ENCODE data around the gene SIRT5. TPM values are rescaled to one million over a fixed set of nuclear protein-coding genes. Genes with fewer than 3 reads are reported as not detected.

SIRT5 gene
- polyA plus RNA-seq, 1 donor (not counting 4 experiments of a cell fraction or from before 2014, with no cell fraction given), result 9.1 TPM

DNA sequence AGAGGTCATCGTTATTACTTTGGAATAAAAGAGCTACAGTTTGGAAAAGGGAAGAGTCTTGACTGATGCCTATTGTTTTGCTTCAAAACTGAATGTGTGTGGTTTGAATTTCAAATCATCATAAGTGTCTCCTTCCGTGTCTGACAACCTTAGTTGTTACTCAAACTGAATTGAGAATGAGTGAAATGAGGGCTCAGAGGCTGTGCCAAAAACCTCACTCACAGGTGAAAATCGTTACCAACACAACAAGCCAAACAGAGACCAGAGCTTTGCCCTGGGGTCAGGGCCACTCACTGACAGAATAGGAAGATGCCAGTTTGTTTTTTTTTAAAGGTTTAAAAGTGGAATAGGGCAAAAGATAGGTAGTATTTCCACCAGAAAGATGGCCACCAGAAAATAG is 15.2 kb upstream of the SIRT5 start:
- no peak overlapping the region for H3K9ac ChIP-seq (ENCODE audit: control insufficient read depth, extremely low read depth, insufficient read depth, low read length)
- no peak overlapping the region for H3K27ac ChIP-seq (ENCODE audit: control insufficient read depth, insufficient read depth, low read length)
- no peaks in the 10 kb centered on the region for H3K79me2 ChIP-seq (ENCODE audit: control insufficient read depth, insufficient read depth, low read length)
- H3K4me1 ChIP-seq (ENCODE audit: control insufficient read depth, extremely low read depth, insufficient read depth, low read length), result peaks cover 20% of the 10 kb centered on the region
- no peaks in the 10 kb centered on the region for H3K9me1 ChIP-seq (ENCODE audit: control insufficient read depth, extremely low read depth, insufficient read depth, low read length)
- H2AFZ ChIP-seq (ENCODE audit: control insufficient read depth, low read length), result peak overlapping the region; percentile 27
- H3K9me3 ChIP-seq (ENCODE audit: control insufficient read depth, low read depth, low read length), result no peaks in the 10 kb centered on the region
- DNase-seq (ENCODE audit: low read depth, low spot score) (no peak), FAIRE-seq (peak; percentile 70)
- no peak for TF ChIP-seq EZH2 (IDR thresholded peaks at IDR 0.05; ENCODE audit: low read length)
- TF ChIP-seq, protein P1, sequence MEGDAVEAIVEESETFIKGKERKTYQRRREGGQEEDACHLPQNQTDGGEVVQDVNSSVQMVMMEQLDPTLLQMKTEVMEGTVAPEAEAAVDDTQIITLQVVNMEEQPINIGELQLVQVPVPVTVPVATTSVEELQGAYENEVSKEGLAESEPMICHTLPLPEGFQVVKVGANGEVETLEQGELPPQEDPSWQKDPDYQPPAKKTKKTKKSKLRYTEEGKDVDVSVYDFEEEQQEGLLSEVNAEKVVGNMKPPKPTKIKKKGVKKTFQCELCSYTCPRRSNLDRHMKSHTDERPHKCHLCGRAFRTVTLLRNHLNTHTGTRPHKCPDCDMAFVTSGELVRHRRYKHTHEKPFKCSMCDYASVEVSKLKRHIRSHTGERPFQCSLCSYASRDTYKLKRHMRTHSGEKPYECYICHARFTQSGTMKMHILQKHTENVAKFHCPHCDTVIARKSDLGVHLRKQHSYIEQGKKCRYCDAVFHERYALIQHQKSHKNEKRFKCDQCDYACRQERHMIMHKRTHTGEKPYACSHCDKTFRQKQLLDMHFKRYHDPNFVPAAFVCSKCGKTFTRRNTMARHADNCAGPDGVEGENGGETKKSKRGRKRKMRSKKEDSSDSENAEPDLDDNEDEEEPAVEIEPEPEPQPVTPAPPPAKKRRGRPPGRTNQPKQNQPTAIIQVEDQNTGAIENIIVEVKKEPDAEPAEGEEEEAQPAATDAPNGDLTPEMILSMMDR (optimal IDR thresholded peaks at IDR 0.05 in 1 of 3, IDR thresholded peaks at IDR 0.05 in 1 of 3, conservative IDR thresholded peaks at IDR 0.05 in 1 of 3; ENCODE audit: extremely low read depth in 1 of 3, insufficient read depth in 2 of 3, low read length in 3 of 3), result no peak
- dilution Hi-C loops (cut with MboI; ENCODE audit: extremely low pct_ligation_motif_present, low sequenced_read_pairs), result no loop called here
- H3K4me2 ChIP-seq (ENCODE audit: control insufficient read depth, extremely low read depth, insufficient read depth, low read depth, low read length), result no peak overlapping the region
- no peak overlapping the region for H3K4me3 ChIP-seq (ENCODE audit: control insufficient read depth in 2 of 3, extremely low read depth in 1 of 3, insufficient read depth in 2 of 3, low read depth in 1 of 3, low read length in 3 of 3)
- no peaks in the 10 kb centered on the region for H4K20me1 ChIP-seq (ENCODE audit: control insufficient read depth, extremely low read depth, insufficient read depth, low read length)
- H3K36me3 ChIP-seq (ENCODE audit: control insufficient read depth in 2 of 2, extremely low read depth in 1 of 2, insufficient read depth in 2 of 2, low read length in 2 of 2), result no peaks in the 10 kb centered on the region
- no peaks in the 10 kb centered on the region for H3K27me3 ChIP-seq (ENCODE audit: control insufficient read depth, extremely low read depth, insufficient read depth, low read length)

DNA sequence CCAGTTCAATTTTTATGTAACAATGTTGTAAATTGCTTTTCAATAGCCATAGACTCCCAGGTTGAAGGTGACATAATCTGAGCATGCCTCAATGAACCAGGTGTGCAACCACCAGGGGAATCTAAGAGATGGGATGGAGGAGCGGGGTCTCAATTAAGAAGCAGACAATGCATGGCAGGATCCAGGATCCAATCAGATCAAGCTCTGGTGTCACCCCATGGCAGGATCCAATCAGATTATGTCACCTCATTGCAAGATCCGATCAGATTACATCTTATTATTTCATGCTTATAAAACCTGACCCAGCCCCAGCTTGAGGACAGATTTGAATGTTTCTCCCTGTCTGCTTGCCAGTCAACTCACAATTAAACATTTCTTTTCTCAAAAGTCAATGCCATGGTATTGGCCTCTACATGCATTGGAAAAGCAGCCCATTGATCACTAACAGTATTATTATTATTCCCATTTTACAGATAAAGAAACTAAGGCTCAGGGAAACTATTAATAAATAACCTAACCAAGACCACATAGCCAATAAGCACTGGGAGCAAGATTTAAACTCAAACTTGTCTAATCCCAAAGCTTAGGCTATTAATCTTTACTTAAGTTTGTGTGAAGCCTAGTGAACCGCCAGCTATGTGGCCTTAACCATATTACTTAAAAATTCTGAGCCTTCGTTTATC is 14.3 kb upstream of the SIRT5 start:
- H4K20me1 ChIP-seq (ENCODE audit: control insufficient read depth, extremely low read depth, insufficient read depth, low read length), result no peaks in the 10 kb centered on the region
- no peak for TF ChIP-seq EZH2 (IDR thresholded peaks at IDR 0.05; ENCODE audit: low read length)
- TF ChIP-seq, protein P1 (optimal IDR thresholded peaks at IDR 0.05 in 1 of 3, IDR thresholded peaks at IDR 0.05 in 1 of 3, conservative IDR thresholded peaks at IDR 0.05 in 1 of 3; ENCODE audit: extremely low read depth in 1 of 3, insufficient read depth in 2 of 3, low read length in 3 of 3), result no peak
- no peak for FAIRE-seq
- H2AFZ ChIP-seq (ENCODE audit: control insufficient read depth, low read length), result no peak overlapping the region
- no peak overlapping the region for H3K9ac ChIP-seq (ENCODE audit: control insufficient read depth, extremely low read depth, insufficient read depth, low read length)
- peaks cover 14% of the 10 kb centered on the region for H3K4me1 ChIP-seq (ENCODE audit: control insufficient read depth, extremely low read depth, insufficient read depth, low read length)
- no peaks in the 10 kb centered on the region for H3K9me1 ChIP-seq (ENCODE audit: control insufficient read depth, extremely low read depth, insufficient read depth, low read length)
- no peaks in the 10 kb centered on the region for H3K27me3 ChIP-seq (ENCODE audit: control insufficient read depth, extremely low read depth, insufficient read depth, low read length)
- H3K27ac ChIP-seq (ENCODE audit: control insufficient read depth, insufficient read depth, low read length), result no peak overlapping the region
- no peak for DNase-seq (ENCODE audit: low read depth, low spot score)
- no peaks in the 10 kb centered on the region for H3K36me3 ChIP-seq (ENCODE audit: control insufficient read depth in 2 of 2, extremely low read depth in 1 of 2, insufficient read depth in 2 of 2, low read length in 2 of 2)
- H3K79me2 ChIP-seq (ENCODE audit: control insufficient read depth, insufficient read depth, low read length), result no peaks in the 10 kb centered on the region
- H3K4me3 ChIP-seq (ENCODE audit: control insufficient read depth in 2 of 3, extremely low read depth in 1 of 3, insufficient read depth in 2 of 3, low read depth in 1 of 3, low read length in 3 of 3), result no peak overlapping the region
- no peak overlapping the region for H3K4me2 ChIP-seq (ENCODE audit: control insufficient read depth, extremely low read depth, insufficient read depth, low read depth, low read length)
- no peaks in the 10 kb centered on the region for H3K9me3 ChIP-seq (ENCODE audit: control insufficient read depth, low read depth, low read length)
- dilution Hi-C loops (cut with MboI; ENCODE audit: extremely low pct_ligation_motif_present, low sequenced_read_pairs), result loop anchor here (5.0 kb wide), 1 partner anchor 63 kb away; no protein-coding TSS in a partner anchor
